ENCODE results near the gene TNC. TPM values are rescaled to one million over a fixed set of nuclear protein-coding genes. Genes with fewer than 3 reads are reported as not detected.

TNC gene
- polyA plus RNA-seq (ENCODE audit: insufficient read length in 4 of 4): 100 to 1,000 TPM; 368 to 466 (median 447) TPM

GRCh38 chr9:115117999-115118878 is at the start of gene TNC:
Gene TNC (minus strand): TSS chr9:115118157. CDS start chr9:115091018, 27,139 bp downstream.
- DNase-seq (ENCODE audit: low read depth in 4 of 4, low spot score in 2 of 4): peak; percentile 70 to 89 (median 79)

GRCh38 chr9:115167175-115167574 is 49.2 kb upstream of the TNC start:
- no peak for DNase-seq (ENCODE audit: low read depth in 4 of 4, low spot score in 2 of 4)

- DNase-seq (ENCODE audit: low read depth in 4 of 4, low spot score in 2 of 4): no peak
Observed at GRCh38 chr9:115165233-115165632, 47.3 kb upstream of the TNC start.

- DNase-seq (ENCODE audit: low read depth in 4 of 4, low spot score in 2 of 4): no peak
Observed at GRCh38 chr9:115164511-115164974, 46.6 kb upstream of the TNC start.

GRCh38 chr9:115162946-115163345 is 45.0 kb upstream of the TNC start:
- DNase-seq (ENCODE audit: low read depth in 4 of 4, low spot score in 2 of 4): no peak

- no peak for DNase-seq (ENCODE audit: low read depth in 4 of 4, low spot score in 2 of 4)
Observed at GRCh38 chr9:115161446-115161845, 43.5 kb upstream of the TNC start.

GRCh38 chr9:115158661-115159481 is 40.9 kb upstream of the TNC start:
- no peak for DNase-seq (ENCODE audit: low read depth in 4 of 4, low spot score in 2 of 4)

GRCh38 chr9:115157245-115157674 is 39.3 kb upstream of the TNC start:
- DNase-seq (ENCODE audit: low read depth in 4 of 4, low spot score in 2 of 4): no peak

- no peak for DNase-seq (ENCODE audit: low read depth in 4 of 4, low spot score in 2 of 4)
Observed at GRCh38 chr9:115155037-115155436, 37.1 kb upstream of the TNC start.

GRCh38 chr9:115154617-115155016 is 36.7 kb upstream of the TNC start:
- DNase-seq (ENCODE audit: low read depth in 4 of 4, low spot score in 2 of 4): no peak

GRCh38 chr9:115152281-115152820 is 34.4 kb upstream of the TNC start:
- no peak for DNase-seq (ENCODE audit: low read depth in 4 of 4, low spot score in 2 of 4)

- no peak for DNase-seq (ENCODE audit: low read depth in 4 of 4, low spot score in 2 of 4)
Observed at GRCh38 chr9:115148721-115149120, 30.8 kb upstream of the TNC start.

GRCh38 chr9:115146581-115147021 is 28.6 kb upstream of the TNC start:
- DNase-seq (ENCODE audit: low read depth in 4 of 4, low spot score in 2 of 4): peak in 2 of 4 donors; percentile 52 to 60

GRCh38 chr9:115144706-115145105 is 26.7 kb upstream of the TNC start:
- no peak for DNase-seq (ENCODE audit: low read depth in 4 of 4, low spot score in 2 of 4)

- DNase-seq (ENCODE audit: low read depth in 4 of 4, low spot score in 2 of 4): no peak
Observed at GRCh38 chr9:115143689-115144088, 25.7 kb upstream of the TNC start.

- no peak for DNase-seq (ENCODE audit: low read depth in 4 of 4, low spot score in 2 of 4)
Observed at GRCh38 chr9:115142517-115143270, 24.7 kb upstream of the TNC start.

- no peak for DNase-seq (ENCODE audit: low read depth in 4 of 4, low spot score in 2 of 4)
Observed at GRCh38 chr9:115142090-115142489, 24.1 kb upstream of the TNC start.

- DNase-seq (ENCODE audit: low read depth in 4 of 4, low spot score in 2 of 4): no peak
Observed at GRCh38 chr9:115141612-115142011, 23.7 kb upstream of the TNC start.

GRCh38 chr9:115138151-115138550 is 20.2 kb upstream of the TNC start:
- no peak for DNase-seq (ENCODE audit: low read depth in 4 of 4, low spot score in 2 of 4)

- DNase-seq (ENCODE audit: low read depth in 4 of 4, low spot score in 2 of 4): no peak
Observed at GRCh38 chr9:115137526-115137925, 19.6 kb upstream of the TNC start.
